ENCODE measurements around the gene DRD4. TPM values are rescaled to one million over a fixed set of nuclear protein-coding genes. Genes with fewer than 3 reads are reported as not detected.

Gene DRD4
- total RNA-seq, 1 donor from 2014 or later: 0.63 TPM

DNA sequence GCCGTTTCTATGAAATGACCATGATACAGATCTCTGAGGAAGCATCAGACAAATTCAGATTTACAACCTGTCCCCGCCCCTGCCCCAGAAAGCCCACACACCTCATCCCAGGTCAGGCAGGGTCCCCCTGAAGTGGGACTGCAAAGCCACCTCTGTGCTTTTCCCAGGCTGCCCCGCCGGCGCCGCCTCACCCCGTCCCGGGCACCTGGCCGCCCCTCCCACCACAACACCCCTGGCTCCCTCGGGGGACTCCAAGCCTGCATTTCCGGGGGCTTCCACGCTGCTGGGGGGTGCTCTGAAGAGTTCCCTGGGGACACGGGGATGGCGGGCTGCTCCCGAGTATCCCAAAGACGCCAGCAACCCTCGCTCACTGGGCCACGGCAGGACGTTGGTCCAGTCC is 23.2 kb downstream of the DRD4 start:
- no peak for DNase-seq (ENCODE audit: low read depth, low spot score)
- H3K27ac Mint-ChIP-seq (ENCODE audit: unreplicated experiment): no peak overlapping the region
- H3K9me3 Mint-ChIP-seq: no peaks in the 10 kb centered on the region
- H3K4me3 Mint-ChIP-seq: no peak overlapping the region
- H3K27me3 Mint-ChIP-seq (ENCODE audit: low read depth): no peaks in the 10 kb centered on the region
- H3K36me3 Mint-ChIP-seq (ENCODE audit: low read depth): peaks cover 4% of the 10 kb centered on the region
- peaks cover 5% of the 10 kb centered on the region for H3K4me1 Mint-ChIP-seq
- TF ChIP-seq, protein P1, sequence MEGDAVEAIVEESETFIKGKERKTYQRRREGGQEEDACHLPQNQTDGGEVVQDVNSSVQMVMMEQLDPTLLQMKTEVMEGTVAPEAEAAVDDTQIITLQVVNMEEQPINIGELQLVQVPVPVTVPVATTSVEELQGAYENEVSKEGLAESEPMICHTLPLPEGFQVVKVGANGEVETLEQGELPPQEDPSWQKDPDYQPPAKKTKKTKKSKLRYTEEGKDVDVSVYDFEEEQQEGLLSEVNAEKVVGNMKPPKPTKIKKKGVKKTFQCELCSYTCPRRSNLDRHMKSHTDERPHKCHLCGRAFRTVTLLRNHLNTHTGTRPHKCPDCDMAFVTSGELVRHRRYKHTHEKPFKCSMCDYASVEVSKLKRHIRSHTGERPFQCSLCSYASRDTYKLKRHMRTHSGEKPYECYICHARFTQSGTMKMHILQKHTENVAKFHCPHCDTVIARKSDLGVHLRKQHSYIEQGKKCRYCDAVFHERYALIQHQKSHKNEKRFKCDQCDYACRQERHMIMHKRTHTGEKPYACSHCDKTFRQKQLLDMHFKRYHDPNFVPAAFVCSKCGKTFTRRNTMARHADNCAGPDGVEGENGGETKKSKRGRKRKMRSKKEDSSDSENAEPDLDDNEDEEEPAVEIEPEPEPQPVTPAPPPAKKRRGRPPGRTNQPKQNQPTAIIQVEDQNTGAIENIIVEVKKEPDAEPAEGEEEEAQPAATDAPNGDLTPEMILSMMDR (conservative IDR thresholded peaks at IDR 0.05): no peak

DNA sequence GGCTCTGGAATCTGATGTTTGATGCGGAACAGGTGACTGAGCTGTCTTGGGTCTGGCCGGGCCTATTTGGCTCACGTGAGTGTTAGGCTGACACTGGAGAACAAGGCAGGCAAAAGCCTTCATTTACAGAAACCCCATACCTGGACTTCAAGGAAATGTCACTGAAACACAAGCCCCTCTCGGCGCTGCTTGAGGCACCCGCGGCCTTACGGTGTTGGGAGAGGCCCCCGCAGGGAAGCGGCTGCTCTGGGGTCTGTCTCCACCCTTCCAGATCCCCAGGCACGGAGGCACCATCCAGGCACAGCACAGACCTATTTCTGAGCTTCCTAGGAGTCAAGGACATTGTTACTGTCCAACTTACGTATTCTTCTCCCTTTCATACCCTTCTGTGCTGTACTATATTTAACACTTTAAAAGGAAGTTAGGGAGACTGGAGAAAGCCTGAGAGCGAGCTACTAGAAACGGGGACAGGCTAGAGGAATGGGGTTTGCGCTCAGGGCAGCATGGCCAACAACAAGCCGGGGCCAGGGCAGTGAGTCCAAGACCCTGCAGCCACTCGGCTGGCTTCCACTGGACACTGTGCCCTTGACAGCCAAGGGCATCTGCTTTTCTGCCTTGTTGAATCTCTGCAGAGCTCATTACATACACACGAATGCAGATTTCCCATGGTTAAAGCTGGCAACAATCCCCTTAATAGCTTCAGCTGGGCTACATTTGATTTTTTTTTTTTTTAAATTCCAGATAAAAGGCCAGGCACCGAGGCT is 23.8 kb downstream of the DRD4 start:
- TF ChIP-seq, protein P1 (conservative IDR thresholded peaks at IDR 0.05): no peak
- H3K9me3 Mint-ChIP-seq: no peaks in the 10 kb centered on the region
- H3K4me3 Mint-ChIP-seq: no peak overlapping the region
- H3K36me3 Mint-ChIP-seq (ENCODE audit: low read depth): peaks cover 5% of the 10 kb centered on the region
- H3K27me3 Mint-ChIP-seq (ENCODE audit: low read depth): no peaks in the 10 kb centered on the region
- no peak overlapping the region for H3K27ac Mint-ChIP-seq (ENCODE audit: unreplicated experiment)
- peaks cover 5% of the 10 kb centered on the region for H3K4me1 Mint-ChIP-seq
- DNase-seq (ENCODE audit: low read depth, low spot score): no peak

DNA sequence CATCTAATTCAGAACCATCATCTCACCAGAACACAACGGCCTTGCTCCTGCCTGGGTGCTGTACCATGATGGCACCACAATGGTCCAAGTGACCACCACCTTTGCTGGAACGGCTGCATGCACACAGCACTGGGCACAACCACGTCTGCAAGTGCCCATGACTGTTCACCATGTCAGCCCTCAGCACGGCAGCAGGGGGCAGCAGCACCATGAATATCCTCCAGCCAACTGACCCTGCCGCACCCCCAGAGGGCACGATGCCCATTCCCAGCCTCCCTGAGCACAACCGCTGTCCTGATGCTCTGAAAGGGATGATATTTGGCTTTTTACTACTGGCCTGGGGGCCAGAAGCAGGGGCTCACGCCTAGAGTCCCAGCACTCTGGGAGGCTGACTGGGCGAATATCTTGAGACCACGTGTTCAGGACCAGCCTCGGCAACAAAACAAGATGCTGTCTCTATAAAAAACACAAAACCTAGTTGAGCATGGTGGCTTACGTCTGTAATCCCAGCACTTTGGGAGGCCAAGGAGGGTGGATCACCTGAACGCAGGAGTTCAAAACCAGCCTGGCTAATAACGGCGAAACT is 25.7 kb downstream of the DRD4 start:
- Mint-ChIP-seq H3K36me3 (ENCODE audit: low read depth) (peaks cover 5% of the 10 kb centered on the region), H3K4me3 (no peak overlapping the region), H3K9me3 (no peaks in the 10 kb centered on the region), H3K27ac (ENCODE audit: unreplicated experiment) (no peak overlapping the region), H3K27me3 (ENCODE audit: low read depth) (no peaks in the 10 kb centered on the region), H3K4me1 (peaks cover 5% of the 10 kb centered on the region)
- TF ChIP-seq, protein P1 (conservative IDR thresholded peaks at IDR 0.05): peak; percentile 79
- DNase-seq (ENCODE audit: low read depth, low spot score): peak; percentile 47

DNA sequence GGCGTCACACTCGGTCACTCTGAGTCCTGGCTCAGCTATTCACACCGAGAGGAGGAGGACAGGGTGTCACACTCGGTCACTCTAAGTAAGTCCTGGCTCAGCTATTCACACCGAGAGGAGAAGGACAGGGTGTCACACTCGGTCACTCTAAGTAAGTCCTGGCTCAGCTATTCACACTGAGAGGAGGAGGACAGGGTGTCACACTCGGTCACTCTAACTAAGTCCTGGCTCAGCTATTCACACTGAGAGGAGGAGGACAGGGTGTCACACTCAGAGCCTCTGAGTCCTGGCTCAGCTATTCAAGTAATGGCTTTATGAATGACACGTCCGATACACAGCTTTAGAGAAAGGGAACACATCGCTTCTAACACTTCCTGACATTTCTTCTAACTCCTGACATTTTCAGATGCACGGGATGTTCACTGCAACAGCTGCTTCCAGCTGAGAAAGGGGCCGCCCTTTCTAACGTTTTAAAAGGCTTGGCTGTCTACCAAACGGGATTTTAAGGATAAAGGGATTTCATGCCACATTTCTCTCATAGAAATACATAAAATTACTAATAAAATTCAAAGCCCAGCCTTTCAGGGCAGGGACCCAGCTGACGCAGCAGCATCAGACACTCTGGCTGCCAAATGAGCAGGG is 28.1 kb downstream of the DRD4 start:
- no peaks in the 10 kb centered on the region for H3K27me3 Mint-ChIP-seq (ENCODE audit: low read depth)
- TF ChIP-seq, protein P1 (conservative IDR thresholded peaks at IDR 0.05): no peak
- H3K27ac Mint-ChIP-seq (ENCODE audit: unreplicated experiment): no peak overlapping the region
- peaks cover 5% of the 10 kb centered on the region for H3K36me3 Mint-ChIP-seq (ENCODE audit: low read depth)
- no peak for DNase-seq (ENCODE audit: low read depth, low spot score)
- peaks cover 5% of the 10 kb centered on the region for H3K4me1 Mint-ChIP-seq
- H3K9me3 Mint-ChIP-seq: no peaks in the 10 kb centered on the region
- no peak overlapping the region for H3K4me3 Mint-ChIP-seq

DNA sequence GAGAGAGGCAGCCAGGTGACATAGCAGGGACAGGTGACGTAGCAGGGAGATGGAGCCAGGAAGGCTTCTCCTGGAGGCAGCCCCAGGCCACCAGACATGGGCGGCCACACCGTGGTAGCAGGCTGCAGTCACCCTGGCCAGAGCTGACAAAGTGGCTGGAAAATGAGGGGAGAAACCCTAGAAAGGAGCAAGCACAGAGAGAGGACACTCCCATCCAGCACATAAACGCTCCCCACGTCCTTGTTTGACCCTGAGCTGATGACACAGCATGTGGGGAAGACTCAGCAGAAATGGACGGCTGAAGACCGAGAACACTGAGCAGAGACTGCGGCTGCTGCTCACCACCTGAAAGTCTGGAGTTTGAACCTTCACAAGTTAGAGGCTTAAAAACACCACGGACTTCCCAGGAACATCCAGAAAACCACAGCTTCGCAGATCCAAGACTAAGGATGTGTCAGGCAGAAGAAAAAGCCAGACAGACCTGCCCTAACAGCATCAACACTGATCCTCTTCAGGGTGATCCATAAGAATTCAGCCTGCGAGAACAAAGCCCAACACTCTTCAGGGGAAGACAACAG is 28.7 kb downstream of the DRD4 start:
- no peaks in the 10 kb centered on the region for H3K27me3 Mint-ChIP-seq (ENCODE audit: low read depth)
- no peak overlapping the region for H3K27ac Mint-ChIP-seq (ENCODE audit: unreplicated experiment)

More for the DNA sequence above, 28.7 kb downstream of the DRD4 start:
- Mint-ChIP-seq H3K4me3 (no peak overlapping the region), H3K36me3 (ENCODE audit: low read depth) (peaks cover 5% of the 10 kb centered on the region), H3K4me1 (peaks cover 5% of the 10 kb centered on the region), H3K9me3 (no peaks in the 10 kb centered on the region)
- TF ChIP-seq, protein P1 (conservative IDR thresholded peaks at IDR 0.05): no peak
- DNase-seq (ENCODE audit: low read depth, low spot score): no peak
